ENCODE measurements around the gene TRAPPC2B. TPM values are rescaled to one million over a fixed set of nuclear protein-coding genes. Genes with fewer than 3 reads are reported as not detected.
A peak's percentile ranks its signal among the peaks of the same experiment; 100 is the strongest.

The TRAPPC2B gene
- 9.7 TPM for total RNA-seq
- long read RNA-seq, transcript TRAPPC2B-201 (2 exons, 732 nt), result major isoform, 7 of 7 reads
- long read RNA-seq, partial matches to known transcripts, result 0 of 7 reads
- long read RNA-seq, other reads (novel, unspliced or antisense), result 0 of 7 reads

- peak; percentile 99 for DNase-seq (ENCODE audit: missing footprints)
- peak; percentile 97 for ATAC-seq
- intact Hi-C loops (cut with DNase I), result loop anchor here (2.0 kb wide), 1 partner anchor 42 kb away; the partner anchor contains the start of gene ZNF543
Observed at GRCh38 chr19:57362997-57363687, at the start of gene TRAPPC2B, which contains the start of gene ZNF547. TSS of gene TRAPPC2B (plus strand) at chr19:57363551. CDS start at chr19:57364834, 1,283 bp downstream. TSS of gene ZNF547 (plus strand) at chr19:57363551. CDS start at chr19:57368556, 5,005 bp downstream.

DNA sequence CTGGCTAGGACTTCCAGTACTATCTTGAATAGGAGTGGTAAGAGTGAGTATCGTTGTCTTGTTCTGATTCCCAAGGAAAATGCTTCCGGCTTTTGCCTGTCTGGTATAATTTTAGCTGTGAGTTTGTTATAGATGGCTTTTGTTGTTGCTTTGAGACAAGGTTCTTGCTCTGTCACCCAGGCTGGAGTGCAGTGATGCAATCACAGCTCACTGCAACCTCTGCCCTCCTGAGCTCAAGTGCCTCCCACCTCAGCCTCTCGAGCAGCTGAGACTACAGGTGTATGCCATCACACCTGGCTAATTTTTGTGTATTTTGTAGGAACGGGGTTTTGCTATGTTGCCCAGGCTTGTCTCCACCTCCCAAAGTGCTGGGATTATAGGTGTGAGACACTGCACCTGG, 49.2 kb upstream of the TRAPPC2B start:
- no peak for DNase-seq (ENCODE audit: missing footprints)
- intact Hi-C loops (cut with DNase I), result no loop called here
- ATAC-seq, result no peak

- no peak for ATAC-seq
- peak; percentile 31 for DNase-seq (ENCODE audit: missing footprints)
- intact Hi-C loops (cut with DNase I), result no loop called here
Observed at GRCh38 chr19:57317503-57317902, 45.8 kb upstream of the TRAPPC2B start.

GRCh38 chr19:57319869-57320179, 43.5 kb upstream of the TRAPPC2B start:
- DNase-seq (ENCODE audit: missing footprints) (no peak), ATAC-seq (no peak)
- intact Hi-C loops (cut with DNase I), result loop anchor here (2.0 kb wide), 2 partner anchors 39 to 43 kb away; partner anchors contain the start of genes TRAPPC2B, ZNF460 and ZNF547

DNA sequence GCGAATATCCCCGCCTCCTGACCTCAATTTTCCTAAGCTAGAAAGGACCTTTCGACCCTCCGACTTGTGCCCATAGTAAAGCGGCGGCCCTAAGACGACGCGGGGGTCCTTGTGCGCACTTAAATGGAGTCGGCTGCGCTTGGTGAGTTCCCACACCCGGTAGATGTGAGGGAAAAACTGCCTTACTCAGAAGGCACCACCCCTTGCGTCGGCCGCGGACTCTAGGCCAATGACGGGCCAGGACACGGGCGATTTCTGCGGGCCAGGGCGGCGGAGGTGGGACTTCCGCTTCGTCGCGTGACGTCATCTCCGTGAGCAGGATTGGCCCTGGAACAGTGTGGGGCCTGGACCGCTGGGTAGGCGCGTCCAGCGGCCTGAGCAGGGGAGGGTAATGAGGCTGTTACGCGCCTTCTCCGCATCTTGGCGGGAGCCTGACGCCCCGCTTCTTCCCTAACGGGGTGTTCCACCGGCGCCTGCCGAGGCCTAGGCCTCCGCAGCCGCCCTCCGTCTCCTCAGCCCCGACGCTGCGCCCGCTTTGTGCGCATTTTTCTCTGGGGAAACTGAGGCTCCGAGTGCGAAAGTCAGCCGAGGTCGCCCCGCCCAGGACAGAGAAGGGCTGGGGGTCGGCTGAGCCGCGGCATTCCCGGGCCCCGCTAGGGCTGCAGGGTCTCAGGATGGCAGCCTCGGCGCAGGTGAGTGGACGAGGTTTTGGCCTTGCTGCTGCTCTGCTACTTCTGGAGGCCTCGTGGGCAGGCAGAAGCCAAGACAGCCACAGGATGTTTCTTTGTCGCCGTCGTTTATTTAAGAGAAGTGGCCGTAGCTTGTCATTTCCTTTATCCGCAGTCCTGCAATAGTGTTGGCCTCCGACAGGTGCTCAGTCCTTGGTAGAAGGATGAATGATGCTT, 42.9 kb upstream of the TRAPPC2B start, which contains the start of gene ZNF543:
TSS of gene ZNF543 (plus strand) at position 293 of the 905 bp plus-strand sequence. CDS start at position 675, 382 bp downstream.
- intact Hi-C loops (cut with DNase I), result loop anchor here (2.0 kb wide), 2 partner anchors 40 to 42 kb away; partner anchors contain the start of genes TRAPPC2B, ZNF460 and ZNF547
- DNase-seq (ENCODE audit: missing footprints) (peak; percentile 98), ATAC-seq (peak; percentile 99)

DNA sequence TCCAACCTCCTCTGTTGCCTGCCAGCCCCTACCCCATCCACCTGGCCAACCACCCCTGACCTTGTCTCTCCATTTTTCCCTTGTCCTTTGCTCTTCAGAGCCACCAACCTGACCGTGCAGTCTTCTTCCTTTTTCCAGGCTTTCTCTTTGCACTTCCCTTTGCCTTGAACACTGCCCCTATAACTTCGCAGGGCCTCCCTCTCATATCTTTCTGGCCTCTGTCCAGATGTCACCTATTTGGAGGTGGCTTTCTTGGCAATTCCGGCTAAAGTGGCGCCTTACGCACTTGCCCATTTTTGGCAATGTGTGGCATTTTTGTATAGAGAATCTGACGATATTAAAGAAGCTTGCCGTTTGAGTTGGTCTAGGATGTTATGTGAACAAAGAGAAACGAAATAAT, 42.2 kb upstream of the TRAPPC2B start:
- intact Hi-C loops (cut with DNase I), result loop anchor here (2.0 kb wide), 2 partner anchors 40 to 42 kb away; partner anchors contain the start of genes TRAPPC2B, ZNF460 and ZNF547
- ATAC-seq (no peak), DNase-seq (ENCODE audit: missing footprints) (no peak)

DNA sequence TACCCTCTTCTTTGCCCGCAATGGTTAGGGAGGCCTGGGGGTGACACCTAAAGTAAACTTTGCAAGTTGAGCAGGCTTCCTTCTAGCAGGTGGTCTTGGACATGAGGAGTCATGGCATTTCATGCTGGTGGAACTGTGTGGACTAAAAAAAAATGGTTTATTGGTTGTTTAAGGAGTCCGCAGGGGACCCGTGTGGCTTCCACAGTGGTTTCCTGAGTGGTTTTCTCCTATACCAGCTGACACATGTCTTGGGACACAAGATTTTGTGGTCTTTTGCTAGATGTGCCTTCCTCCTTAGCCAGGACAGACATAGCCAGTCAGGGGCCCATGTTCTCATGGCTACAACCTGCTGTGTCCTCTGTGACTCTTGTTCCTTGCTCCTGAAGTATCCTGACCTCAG, 41.6 kb upstream of the TRAPPC2B start:
- intact Hi-C loops (cut with DNase I), result loop anchor here (2.0 kb wide), 2 partner anchors 41 kb away; partner anchors contain the start of genes TRAPPC2B, ZNF460 and ZNF547
- DNase-seq (ENCODE audit: missing footprints), result no peak
- no peak for ATAC-seq

- ATAC-seq (no peak), DNase-seq (ENCODE audit: missing footprints) (no peak)
- intact Hi-C loops (cut with DNase I), result no loop called here
Observed at GRCh38 chr19:57324992-57325391, 38.4 kb upstream of the TRAPPC2B start.

DNA sequence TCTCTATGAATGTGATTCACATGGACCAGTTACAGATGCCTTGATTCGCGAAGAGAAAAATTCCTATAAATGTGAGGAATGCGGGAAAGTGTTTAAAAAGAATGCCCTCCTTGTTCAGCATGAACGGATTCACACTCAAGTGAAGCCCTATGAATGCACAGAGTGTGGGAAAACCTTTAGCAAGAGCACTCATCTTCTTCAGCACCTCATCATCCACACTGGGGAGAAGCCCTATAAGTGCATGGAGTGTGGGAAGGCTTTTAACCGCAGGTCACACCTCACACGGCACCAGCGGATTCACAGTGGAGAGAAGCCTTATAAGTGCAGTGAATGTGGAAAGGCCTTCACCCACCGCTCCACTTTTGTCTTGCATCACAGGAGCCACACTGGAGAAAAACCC, 35.4 kb upstream of the TRAPPC2B start:
- intact Hi-C loops (cut with DNase I), result no loop called here
- DNase-seq (ENCODE audit: missing footprints) (no peak), ATAC-seq (no peak)

DNA sequence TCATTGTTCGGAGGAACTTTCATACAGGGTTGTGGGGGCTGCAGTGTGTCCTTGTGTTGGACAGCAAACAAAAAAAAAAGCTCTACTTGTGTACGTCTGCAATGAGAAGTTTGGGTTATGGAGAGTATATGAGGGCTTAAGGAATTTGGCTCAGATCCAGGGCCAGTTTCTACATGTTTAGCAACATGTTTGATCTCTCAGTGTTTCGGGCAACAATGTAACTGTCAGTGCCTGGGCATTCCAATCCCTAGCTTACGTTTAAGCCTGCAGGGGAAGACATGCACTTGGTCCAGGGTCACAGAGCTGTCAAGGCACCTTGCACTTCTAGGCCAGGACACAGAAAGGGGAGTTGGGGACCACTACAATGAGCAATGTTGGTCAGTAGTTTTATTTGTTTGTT, 29.2 kb upstream of the TRAPPC2B start:
- intact Hi-C loops (cut with DNase I), result no loop called here
- no peak for DNase-seq (ENCODE audit: missing footprints)
- ATAC-seq, result no peak

- DNase-seq (ENCODE audit: missing footprints) (no peak), ATAC-seq (peak; percentile 81)
- intact Hi-C loops (cut with DNase I), result no loop called here
Observed at GRCh38 chr19:57338877-57339276, 24.5 kb upstream of the TRAPPC2B start.

GRCh38 chr19:57342582-57342981, 20.8 kb upstream of the TRAPPC2B start:
- DNase-seq (ENCODE audit: missing footprints) (no peak), ATAC-seq (no peak)
- intact Hi-C loops (cut with DNase I), result no loop called here

DNA sequence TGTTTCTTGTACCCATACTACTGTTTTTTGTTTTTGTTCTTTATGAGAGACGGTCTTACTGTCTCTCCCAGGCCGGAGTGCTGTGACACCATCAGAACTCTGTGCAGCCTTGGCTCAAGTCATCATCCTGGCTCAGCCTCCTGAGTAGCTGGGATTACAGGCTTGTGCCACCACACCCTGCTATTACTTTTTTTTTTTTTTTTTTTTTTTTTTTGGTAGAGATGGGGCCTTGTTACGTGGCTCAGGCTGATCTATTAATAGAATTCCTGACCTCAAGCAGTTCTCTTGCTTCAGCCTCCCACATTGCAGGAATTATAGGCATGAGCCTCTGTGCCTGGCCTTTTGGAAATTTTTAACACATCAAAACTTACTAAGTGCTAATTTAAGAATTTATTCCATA, 15.2 kb upstream of the TRAPPC2B start:
- ATAC-seq (no peak), DNase-seq (ENCODE audit: missing footprints) (no peak)
- intact Hi-C loops (cut with DNase I), result no loop called here

GRCh38 chr19:57350877-57351805, 12.2 kb upstream of the TRAPPC2B start, which contains the start of gene ZNF304:
TSS of gene ZNF304 (plus strand) at chr19:57351271. CDS start at chr19:57351665, 394 bp downstream.
- peak; percentile 95 for DNase-seq (ENCODE audit: missing footprints)
- ATAC-seq, result peak; percentile 99
- intact Hi-C loops (cut with DNase I), result no loop called here

DNA sequence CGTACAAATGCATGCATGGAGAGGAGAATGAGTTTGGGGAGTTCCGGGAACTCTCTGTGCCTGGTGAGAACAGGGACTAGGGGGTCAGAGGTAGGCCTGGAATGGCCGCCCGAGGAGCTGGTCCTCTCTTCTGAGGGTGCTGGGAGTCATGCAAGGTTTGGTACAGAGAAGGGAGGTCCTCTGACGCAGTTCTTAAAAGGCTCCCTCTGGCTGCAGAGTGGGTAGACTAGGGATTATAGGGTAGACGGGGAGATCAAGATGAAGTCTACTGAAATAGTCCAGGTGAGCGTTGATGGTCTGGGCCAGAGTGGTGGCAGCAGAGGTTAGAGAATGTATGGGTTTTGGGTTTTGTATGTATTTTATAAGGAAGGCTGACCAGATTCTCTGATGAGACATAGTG, 11.5 kb upstream of the TRAPPC2B start:
- ATAC-seq, result no peak
- no peak for DNase-seq (ENCODE audit: missing footprints)
- intact Hi-C loops (cut with DNase I), result no loop called here

DNA sequence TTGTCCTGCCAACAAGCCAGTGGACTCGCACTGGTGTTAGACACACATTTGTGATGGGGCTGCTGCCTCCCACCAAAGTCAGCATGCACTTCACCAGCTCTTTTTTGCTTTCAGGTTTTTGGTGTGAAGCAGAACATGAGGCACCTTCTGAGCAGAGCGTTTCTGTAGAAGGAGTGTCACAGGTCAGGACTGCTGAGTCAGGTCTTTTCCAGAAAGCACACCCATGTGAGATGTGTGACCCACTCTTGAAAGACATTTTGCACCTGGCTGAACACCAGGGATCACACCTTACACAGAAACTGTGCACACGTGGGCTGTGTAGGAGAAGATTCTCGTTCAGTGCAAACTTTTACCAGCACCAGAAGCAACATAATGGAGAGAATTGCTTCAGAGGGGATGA, 7.4 kb upstream of the TRAPPC2B start:
- intact Hi-C loops (cut with DNase I), result no loop called here
- no peak for DNase-seq (ENCODE audit: missing footprints)
- ATAC-seq, result no peak

DNA sequence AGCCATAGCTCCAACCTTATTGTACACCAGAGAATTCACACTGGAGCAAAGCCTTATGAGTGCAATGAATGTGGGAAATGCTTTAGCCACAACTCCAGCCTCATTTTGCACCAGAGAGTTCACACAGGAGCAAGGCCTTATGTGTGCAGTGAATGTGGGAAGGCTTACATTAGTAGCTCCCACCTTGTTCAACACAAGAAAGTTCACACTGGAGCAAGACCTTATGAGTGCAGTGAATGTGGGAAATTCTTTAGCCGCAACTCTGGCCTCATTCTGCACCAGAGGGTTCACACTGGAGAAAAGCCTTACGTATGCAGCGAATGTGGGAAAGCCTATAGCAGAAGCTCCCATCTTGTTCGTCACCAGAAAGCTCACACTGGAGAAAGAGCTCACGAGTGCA, 5.9 kb upstream of the TRAPPC2B start:
- DNase-seq (ENCODE audit: missing footprints) (no peak), ATAC-seq (no peak)
- intact Hi-C loops (cut with DNase I), result no loop called here

GRCh38 chr19:57359300-57359699, 4.1 kb upstream of the TRAPPC2B start:
- ATAC-seq (no peak), DNase-seq (ENCODE audit: missing footprints) (no peak)
- intact Hi-C loops (cut with DNase I), result no loop called here
